ENCODE results near the gene STAMBP.

GRCh38 chr2:73917296-73917695 lies 88.5 kb downstream of the STAMBP start:
- TF ChIP-seq CTCF (conservative IDR thresholded peaks at IDR 0.05; ENCODE audit: low read length) (no peak), EZH2phosphoT487 (IDR thresholded peaks at IDR 0.05; ENCODE audit: borderline replicate concordance) (no peak)

Data from Loucy (cell line).